Neural cell (in vitro differentiated cells): ENCODE data around the gene TOR2A. TPM values are rescaled to one million over a fixed set of nuclear protein-coding genes. Genes with fewer than 3 reads are reported as not detected.

Experiments used
- H2AFZ ChIP-seq: fragments of 200-600, 300-800 bp; sonication (generic), shearing (Covaris generic); 2 replicates; pipeline ENCODE4 v1.6.0; 2014; ENCODE audit warnings: low read depth, mild to moderate bottlenecking, antibody characterized with exemption, low read length, moderate library complexity
- H3F3A ChIP-seq: fragments of 200-600 bp; shearing (Covaris generic); 2 replicates; pipeline ENCODE4 v1.6.1; 2016; ENCODE audit warnings: mild to moderate bottlenecking, moderate library complexity, mixed read lengths, antibody characterized with exemption, low read length; ENCODE audit not compliant: insufficient read depth, poor library complexity, severe bottlenecking
- H3K27ac ChIP-seq: fragments of 200-600, 300-800 bp; sonication (generic), shearing (Covaris generic); 2 replicates; pipeline ENCODE4 v1.5.1; 2014; ENCODE audit warnings: mild to moderate bottlenecking, low read length, moderate library complexity
- H3K27me3 ChIP-seq: fragments of 300-800, 200-600 bp; sonication (generic), shearing (Covaris generic); 2 replicates; pipeline ENCODE4 v1.6.0; 2014; ENCODE audit warnings: mild to moderate bottlenecking, low read depth, low read length, moderate library complexity; ENCODE audit not compliant: insufficient read depth
- H3K36me3 ChIP-seq: fragments of 300-800, 200-600 bp; sonication (generic), shearing (Covaris generic); 2 replicates; pipeline ENCODE4 v1.5.1; 2014; ENCODE audit warnings: mild to moderate bottlenecking, antibody characterized with exemption, low read length, moderate library complexity; ENCODE audit not compliant: insufficient read depth
- H3K4me2 ChIP-seq: fragments of 300-800, 200-600 bp; sonication (generic), shearing (Covaris generic); 2 replicates; pipeline ENCODE4 v1.6.0; 2014; ENCODE audit warnings: mild to moderate bottlenecking, low read length
- H3K4me3 ChIP-seq: fragments of 300-800, 200-600 bp; sonication (generic), shearing (Covaris generic); 2 replicates; pipeline ENCODE4 v1.5.1; 2014; ENCODE audit warnings: mild to moderate bottlenecking, low read length, moderate library complexity
- H3K79me2 ChIP-seq: fragments of 200-600 bp; shearing (Covaris generic); replicated peaks from 2 replicates; pipeline ENCODE4 v1.6.0; 2014; ENCODE audit warnings: mild to moderate bottlenecking, low read length, moderate library complexity; ENCODE audit not compliant: insufficient read depth
- H3K9ac ChIP-seq: fragments of 300-800, 200-600 bp; sonication (generic), shearing (Covaris generic); 2 replicates; pipeline ENCODE4 v1.6.1; 2016; ENCODE audit warnings: mild to moderate bottlenecking, low read length, mixed read lengths
- H3K9me2 ChIP-seq: fragments of 200-600 bp; shearing (Covaris generic); 2 replicates; pipeline ENCODE4 v1.6.1; 2016; ENCODE audit warnings: mild to moderate bottlenecking, low read length, mixed read lengths; ENCODE audit not compliant: insufficient read depth
- H3K9me3 ChIP-seq: fragments of 200-600, 300-800 bp; sonication (generic), shearing (Covaris generic); 2 replicates; pipeline ENCODE4 v1.6.1; 2016; ENCODE audit warnings: mild to moderate bottlenecking, mixed run types, low read length, moderate library complexity, mixed read lengths
- H4K20me1 ChIP-seq: fragments of 200-600 bp; shearing (Covaris generic); 2 replicates; pipeline ENCODE4 v1.6.1; 2016; ENCODE audit warnings: mild to moderate bottlenecking, mixed run types; ENCODE audit not compliant: insufficient read depth
- CTCF ChIP-seq: fragments of 450-650 bp; IDR thresholded peaks from 2 replicates; pipeline ENCODE4 v1.5.1; 2014; ENCODE audit warnings: antibody characterized with exemption, mild to moderate bottlenecking, moderate library complexity; ENCODE audit not compliant: poor library complexity, severe bottlenecking
- EP300 ChIP-seq: fragments of 450-650 bp; conservative IDR thresholded peaks from 2 replicates; pipeline ENCODE4 v1.6.1; 2014; ENCODE audit warnings: antibody characterized with exemption, mild to moderate bottlenecking, moderate library complexity; ENCODE audit not compliant: poor library complexity, severe bottlenecking
- EZH2 ChIP-seq: fragments of 200-600, 300-800 bp; shearing (Covaris generic), sonication (generic); IDR thresholded peaks from 2 replicates; pipeline ENCODE4 v1.6.1; 2014; ENCODE audit warnings: antibody characterized with exemption, low read length, borderline replicate concordance, mild to moderate bottlenecking; ENCODE audit not compliant: insufficient read depth, poor library complexity, severe bottlenecking
- MXI1 ChIP-seq: fragments of 450-650 bp; conservative IDR thresholded peaks from 2 replicates; pipeline ENCODE4 v1.6.1; 2014; ENCODE audit warnings: antibody characterized with exemption, mild to moderate bottlenecking; ENCODE audit not compliant: poor library complexity, severe bottlenecking
- POLR2AphosphoS5 ChIP-seq: IDR thresholded peaks from 2 replicates; pipeline ENCODE4 v1.6.1; 2012
- RAD21 ChIP-seq: fragments of 450-650 bp; conservative IDR thresholded peaks from 2 replicates; pipeline ENCODE4 v1.6.1; 2014; ENCODE audit warnings: antibody characterized with exemption, mild to moderate bottlenecking, moderate library complexity
- SMC3 ChIP-seq: fragments of 450-650 bp; conservative IDR thresholded peaks from 2 replicates; pipeline ENCODE4 v1.6.1; 2014; ENCODE audit warnings: antibody characterized with exemption, mild to moderate bottlenecking, moderate library complexity; ENCODE audit not compliant: poor library complexity
- TAF1 ChIP-seq: IDR thresholded peaks from 2 replicates; pipeline ENCODE4 v1.6.1; 2012; ENCODE audit warnings: low read depth
- polyA plus RNA-seq: library from polyadenylated mRNA; depleted of rRNA; stranded (reverse); fragments of >200 nt; gene quantifications from 2 replicates; pipeline ENCODE4 v1.2.3, GENCODE V29; 2014
- TF ChIP-seq, protein P1 (sequence below): IDR thresholded peaks from 2 replicates; pipeline ENCODE4 v1.6.1; 2012; ENCODE audit warnings: borderline replicate concordance

Gene TOR2A
- polyA plus RNA-seq, 1 donor from 2014 or later = 59.7 TPM

- H3K27me3 ChIP-seq = no peaks in the 10 kb centered on the region
- no peaks in the 10 kb centered on the region for H3K9me2 ChIP-seq
- H3K9me3 ChIP-seq = no peaks in the 10 kb centered on the region
- no peak overlapping the region for H2AFZ ChIP-seq
- H3K36me3 ChIP-seq = no peaks in the 10 kb centered on the region
- no peak overlapping the region for H3K27ac ChIP-seq
- TF ChIP-seq MXI1 = no peak
- TF ChIP-seq POLR2AphosphoS5 = no peak
- no peak for TF ChIP-seq CTCF
- TF ChIP-seq RAD21 = no peak
- TF ChIP-seq TAF1 = no peak
- TF ChIP-seq SMC3 = no peak
- TF ChIP-seq, protein P1, sequence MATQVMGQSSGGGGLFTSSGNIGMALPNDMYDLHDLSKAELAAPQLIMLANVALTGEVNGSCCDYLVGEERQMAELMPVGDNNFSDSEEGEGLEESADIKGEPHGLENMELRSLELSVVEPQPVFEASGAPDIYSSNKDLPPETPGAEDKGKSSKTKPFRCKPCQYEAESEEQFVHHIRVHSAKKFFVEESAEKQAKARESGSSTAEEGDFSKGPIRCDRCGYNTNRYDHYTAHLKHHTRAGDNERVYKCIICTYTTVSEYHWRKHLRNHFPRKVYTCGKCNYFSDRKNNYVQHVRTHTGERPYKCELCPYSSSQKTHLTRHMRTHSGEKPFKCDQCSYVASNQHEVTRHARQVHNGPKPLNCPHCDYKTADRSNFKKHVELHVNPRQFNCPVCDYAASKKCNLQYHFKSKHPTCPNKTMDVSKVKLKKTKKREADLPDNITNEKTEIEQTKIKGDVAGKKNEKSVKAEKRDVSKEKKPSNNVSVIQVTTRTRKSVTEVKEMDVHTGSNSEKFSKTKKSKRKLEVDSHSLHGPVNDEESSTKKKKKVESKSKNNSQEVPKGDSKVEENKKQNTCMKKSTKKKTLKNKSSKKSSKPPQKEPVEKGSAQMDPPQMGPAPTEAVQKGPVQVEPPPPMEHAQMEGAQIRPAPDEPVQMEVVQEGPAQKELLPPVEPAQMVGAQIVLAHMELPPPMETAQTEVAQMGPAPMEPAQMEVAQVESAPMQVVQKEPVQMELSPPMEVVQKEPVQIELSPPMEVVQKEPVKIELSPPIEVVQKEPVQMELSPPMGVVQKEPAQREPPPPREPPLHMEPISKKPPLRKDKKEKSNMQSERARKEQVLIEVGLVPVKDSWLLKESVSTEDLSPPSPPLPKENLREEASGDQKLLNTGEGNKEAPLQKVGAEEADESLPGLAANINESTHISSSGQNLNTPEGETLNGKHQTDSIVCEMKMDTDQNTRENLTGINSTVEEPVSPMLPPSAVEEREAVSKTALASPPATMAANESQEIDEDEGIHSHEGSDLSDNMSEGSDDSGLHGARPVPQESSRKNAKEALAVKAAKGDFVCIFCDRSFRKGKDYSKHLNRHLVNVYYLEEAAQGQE = no peak
- TF ChIP-seq EZH2 = no peak
- no peak for TF ChIP-seq EP300
- no peak overlapping the region for H3K4me2 ChIP-seq
- H3K79me2 ChIP-seq = peaks cover 3% of the 10 kb centered on the region
- no peak overlapping the region for H3K4me3 ChIP-seq
- no peak overlapping the region for H3K9ac ChIP-seq
- H3F3A ChIP-seq = no peaks in the 10 kb centered on the region
- no peaks in the 10 kb centered on the region for H4K20me1 ChIP-seq
These were observed 2.6 kb downstream of the TOR2A start for GRCh38 chr9:127732444-127732843.

- no peaks in the 10 kb centered on the region for H3K27me3 ChIP-seq
- no peak overlapping the region for H2AFZ ChIP-seq
- H3K36me3 ChIP-seq = no peaks in the 10 kb centered on the region
- no peaks in the 10 kb centered on the region for H3K9me3 ChIP-seq
- no peaks in the 10 kb centered on the region for H4K20me1 ChIP-seq
- H3K9ac ChIP-seq = no peak overlapping the region
- no peak overlapping the region for H3K4me2 ChIP-seq
- H3K9me2 ChIP-seq = no peaks in the 10 kb centered on the region
- TF ChIP-seq TAF1 = no peak
- no peak for TF ChIP-seq MXI1
- no peak for TF ChIP-seq SMC3
- no peak for TF ChIP-seq EZH2
- no peak for TF ChIP-seq POLR2AphosphoS5
- TF ChIP-seq CTCF = no peak
- TF ChIP-seq EP300 = no peak
- TF ChIP-seq, protein P1 = no peak
- H3K4me3 ChIP-seq = no peak overlapping the region
- no peak overlapping the region for H3K27ac ChIP-seq
- peaks cover 3% of the 10 kb centered on the region for H3K79me2 ChIP-seq
- no peaks in the 10 kb centered on the region for H3F3A ChIP-seq
These were observed 3.2 kb downstream of the TOR2A start for GRCh38 chr9:127731938-127732337.
